Epithelial cell of proximal tubule (primary cell): ENCODE results near the gene TIAM1. TPM values are rescaled to one million over a fixed set of nuclear protein-coding genes. Genes with fewer than 3 reads are reported as not detected.

Experiments used
- DNase-seq: peaks from one replicate; pipeline ENCODE4 v3.0.0-alpha.2; 2011; ENCODE audit warnings: low read depth
- H3K4me3 ChIP-seq: 2 replicates; pipeline ENCODE4 v1.5.1; 2011; ENCODE audit warnings: low read depth, mild to moderate bottlenecking, low read length
- CTCF ChIP-seq: conservative IDR thresholded peaks from 2 replicates; pipeline ENCODE4 v1.5.1; 2012; ENCODE audit warnings: low read depth, mild to moderate bottlenecking, low read length
- total RNA-seq: library from RNA; depleted of rRNA; stranded (reverse); fragments of >200 nt; gene quantifications from 2 replicates; pipeline ENCODE4 v1.2.3, GENCODE V29; 2015

TIAM1 gene
- total RNA-seq, 1 donor from 2014 or later, result 3.6 TPM

- no peak for DNase-seq
- no peak overlapping the region for H3K4me3 ChIP-seq
- TF ChIP-seq CTCF, result peak; percentile 69
Measured at GRCh38 chr21:31180256-31181081, 163.6 kb downstream of the TIAM1 start.

- no peak for TF ChIP-seq CTCF
- H3K4me3 ChIP-seq, result no peak overlapping the region
- DNase-seq, result no peak
Measured at GRCh38 chr21:31176725-31177124, 167.3 kb downstream of the TIAM1 start.

GRCh38 chr21:31176080-31176551 is 167.9 kb downstream of the TIAM1 start:
- TF ChIP-seq CTCF, result no peak
- H3K4me3 ChIP-seq, result no peak overlapping the region
- DNase-seq, result no peak

GRCh38 chr21:31173881-31174555 is 170.0 kb downstream of the TIAM1 start:
- H3K4me3 ChIP-seq, result no peak overlapping the region
- DNase-seq, result no peak
- TF ChIP-seq CTCF, result no peak

- no peak for TF ChIP-seq CTCF
- no peak overlapping the region for H3K4me3 ChIP-seq
- DNase-seq, result no peak
Measured at GRCh38 chr21:31172328-31172727, 171.7 kb downstream of the TIAM1 start.

- DNase-seq, result no peak
- TF ChIP-seq CTCF, result no peak
- no peak overlapping the region for H3K4me3 ChIP-seq
Measured at GRCh38 chr21:31164713-31165694, 179.1 kb downstream of the TIAM1 start.
